Panc1 (cell line): ENCODE data around the gene GPC1. TPM values are rescaled to one million over a fixed set of nuclear protein-coding genes. Genes with fewer than 3 reads are reported as not detected.

Source experiments
- ATAC-seq: fragments of 200-7000 bp; cut with Tn5 transposase; 2 replicates; pipeline ENCODE4 v1.9.1; 2020; ENCODE audit warnings: mild to moderate bottlenecking, moderate library complexity
- BruUV-seq: library from RNA; stranded (reverse); fragments of 400-500 nt; replicated peaks from 2 replicates; lab custom pipeline; 2021; lab: Mats Ljungman, UMichigan
- CTCF ChIA-PET: fragments of 300-600 bp; sonication (Branson Sonifier 250); formaldehyde crosslinking; loops from one replicate; lab custom pipeline; 2022; ENCODE audit warnings: antibody characterized with exemption; lab: Charles Lee
- POLR2A ChIA-PET: fragments of 300-600 bp; sonication (Branson Sonifier 250); formaldehyde crosslinking; loops from one replicate; lab custom pipeline; 2022; ENCODE audit warnings: antibody characterized with exemption; lab: Charles Lee
- DNase-seq: peaks from one replicate; pipeline ENCODE4 v3.0.0-alpha.2; 2010; ENCODE audit warnings: low read depth, low spot score
- H3K27ac ChIP-seq: 2 replicates; pipeline ENCODE4 v1.5.1; 2011; ENCODE audit warnings: mild to moderate bottlenecking, low read length, inconsistent platforms
- H3K27me3 ChIP-seq: fragments of 200-500 bp; sonication (Bioruptor generic); 2 replicates; pipeline ENCODE4 v1.6.0; 2014; ENCODE audit warnings: low read length, inconsistent platforms; ENCODE audit not compliant: control insufficient read depth, insufficient read depth
- H3K36me3 ChIP-seq: fragments of 200-500 bp; sonication (Bioruptor generic); 2 replicates; pipeline ENCODE4 v1.5.1; 2014; ENCODE audit warnings: inconsistent platforms, mild to moderate bottlenecking, low read length, moderate library complexity; ENCODE audit not compliant: control insufficient read depth, insufficient read depth
- H3K4me1 ChIP-seq: 2 replicates; pipeline ENCODE4 v1.5.1; 2011; ENCODE audit warnings: inconsistent platforms, mild to moderate bottlenecking, low read length, moderate library complexity; ENCODE audit not compliant: control insufficient read depth, insufficient read depth
- H3K4me3 ChIP-seq, 2 experiments: 2 replicates each; pipeline ENCODE4 v1.5.1; 2011 to 2012; ENCODE audit warnings: low read depth in 2 of 2, low read length in 2 of 2, mild to moderate bottlenecking in 2 of 2, inconsistent platforms in 1 of 2, moderate library complexity in 1 of 2
- H3K9me3 ChIP-seq: fragments of 200-500 bp; sonication (Bioruptor generic); 2 replicates; pipeline ENCODE4 v1.5.1; 2014; ENCODE audit warnings: low read depth, mild to moderate bottlenecking, inconsistent platforms, low read length, moderate library complexity; ENCODE audit not compliant: control insufficient read depth, insufficient read depth
- CTCF ChIP-seq: fragments of 450-650 bp; IDR thresholded peaks from 2 replicates; pipeline ENCODE4 v1.5.1; 2017; ENCODE audit warnings: mild to moderate bottlenecking
- REST ChIP-seq, 2 experiments: IDR thresholded peaks; 2 replicates each; pipeline ENCODE4 v1.6.1; 2011 to 2012; ENCODE audit warnings: low read depth in 2 of 2, control low read depth in 1 of 2, low read length in 1 of 2, mild to moderate bottlenecking in 1 of 2, moderate library complexity in 1 of 2; ENCODE audit not compliant: insufficient read depth in 1 of 2
- SIN3A ChIP-seq: IDR thresholded peaks from 2 replicates; pipeline ENCODE4 v1.6.1; 2012; ENCODE audit warnings: low read depth, mild to moderate bottlenecking, low read length, moderate library complexity, borderline replicate concordance; ENCODE audit not compliant: insufficient read depth
- TCF7L2 ChIP-seq: IDR thresholded peaks from 2 replicates; pipeline ENCODE4 v1.6.1; 2011; ENCODE audit warnings: mild to moderate bottlenecking, low read depth, low read length, inconsistent platforms
- in situ Hi-C: cut with HindIII; loops from 2 replicates; pipeline ENCODE4 v1.10.0; 2016; ENCODE audit warnings: low sequenced_read_pairs, low pct_unique_long_range_greater_than_20kb
- intact Hi-C: fragments of 100-400 bp; cut with micrococcal nuclease; formaldehyde crosslinking; loops from one replicate; pipeline ENCODE4 v1.10.0; 2022; ENCODE audit not compliant: unreplicated experiment
- total RNA-seq: library from RNA; stranded (reverse); gene quantifications from one replicate; pipeline ENCODE4 v1.2.1, GENCODE V29; 2021; ENCODE audit not compliant: unreplicated experiment

GPC1 gene
- total RNA-seq, 1 experiment from 2014 or later = 88.7 TPM

DNA sequence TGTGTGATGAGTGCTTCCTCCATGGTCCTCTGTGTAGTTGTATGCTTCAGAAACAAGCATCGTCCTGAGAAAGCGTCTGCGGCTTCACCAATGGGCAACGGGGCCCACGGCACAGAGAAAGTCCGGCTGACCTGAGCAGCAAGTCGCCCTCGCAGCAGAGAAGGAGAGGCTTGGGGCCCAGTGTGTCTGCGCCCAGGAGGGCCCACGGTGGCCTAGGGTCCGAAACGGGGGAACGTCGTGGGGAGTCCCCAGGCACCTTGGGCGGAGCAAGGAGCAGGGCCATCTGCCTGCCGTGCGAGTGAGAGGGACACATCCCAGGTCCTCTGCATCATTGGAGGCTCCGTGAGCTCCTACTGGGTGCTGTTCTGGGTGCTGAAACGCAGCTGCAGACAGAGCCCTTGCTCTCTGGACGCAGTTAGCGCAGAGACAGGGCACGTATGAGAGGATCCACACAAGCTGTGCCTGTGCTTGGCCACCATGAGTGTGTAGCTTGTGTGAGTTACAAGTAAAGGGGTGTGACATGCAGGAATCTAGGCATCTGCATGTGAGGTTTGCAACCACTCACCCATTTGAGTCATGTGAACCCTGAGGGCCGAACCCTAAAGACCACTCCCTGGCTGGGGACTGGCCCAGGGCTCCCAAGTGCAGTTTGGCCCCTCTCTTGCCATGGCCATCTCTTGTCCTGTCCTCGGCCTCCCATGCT is 10.6 kb downstream of the GPC1 start:
- in situ Hi-C loops (no loop called here), intact Hi-C loops (no loop called here)
- H3K4me3 ChIP-seq = no peak overlapping the region
- BruUV-seq = no TSS peak
- ATAC-seq = no peak
- no peaks in the 10 kb centered on the region for H3K36me3 ChIP-seq
- ChIA-PET CTCF (no interaction called here), POLR2A (no interaction called here)
- peak; percentile 68 to 71 for TF ChIP-seq REST (IDR thresholded peaks at IDR 0.05; ENCODE audit: insufficient read depth in 1 of 2, low read depth in 2 of 2, low read length in 1 of 2)
- TF ChIP-seq CTCF = no peak
- TF ChIP-seq SIN3A = no peak
- H3K9me3 ChIP-seq = no peaks in the 10 kb centered on the region
- DNase-seq = no peak
- no peak overlapping the region for H3K27ac ChIP-seq
- no peaks in the 10 kb centered on the region for H3K27me3 ChIP-seq
- H3K4me1 ChIP-seq = peaks cover 15% of the 10 kb centered on the region

DNA sequence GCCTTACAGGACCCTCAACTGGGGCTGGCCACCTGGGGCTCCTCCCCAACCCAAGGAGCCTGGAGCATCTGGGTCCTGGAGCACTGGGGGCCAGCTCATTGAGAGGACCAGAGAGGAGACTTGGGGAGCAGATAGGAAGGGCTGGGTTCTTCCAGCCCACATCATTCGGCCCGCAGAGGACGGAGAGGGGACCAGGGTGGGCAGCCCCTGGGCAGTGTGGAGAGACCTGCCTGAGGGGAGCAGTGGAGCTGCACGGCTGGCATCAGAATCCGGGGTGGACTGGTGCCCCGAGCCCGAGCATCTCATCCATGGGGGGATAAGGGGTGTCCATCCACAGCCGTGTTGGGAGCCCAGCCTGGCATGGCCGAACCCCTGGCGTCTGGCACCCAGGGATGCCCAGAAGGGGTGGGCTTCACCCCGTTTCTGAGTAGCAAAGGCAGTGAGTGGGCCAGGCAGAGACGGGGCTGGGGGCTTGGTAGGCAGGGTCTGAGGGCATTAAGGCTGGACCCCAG is 11.3 kb downstream of the GPC1 start:
- POLR2A ChIA-PET = no interaction called here

More for the DNA sequence above, 11.3 kb downstream of the GPC1 start:
- in situ Hi-C loops (no loop called here), intact Hi-C loops (no loop called here)
- H3K4me3 ChIP-seq = no peak overlapping the region
- H3K27ac ChIP-seq = no peak overlapping the region
- ATAC-seq = no peak
- no peaks in the 10 kb centered on the region for H3K36me3 ChIP-seq
- H3K4me1 ChIP-seq = peaks cover 21% of the 10 kb centered on the region
- TF ChIP-seq TCF7L2 (no peak), SIN3A (no peak), CTCF (no peak)
- no peaks in the 10 kb centered on the region for H3K27me3 ChIP-seq
- H3K9me3 ChIP-seq = no peaks in the 10 kb centered on the region
- CTCF ChIA-PET = no interaction called here
- BruUV-seq = no TSS peak
- DNase-seq = no peak
